Transverse colon (tissue), 4 donors: ENCODE data around the gene ST7L.

Source experiments
- CTCF ChIP-seq, 5 experiments: fragments of 200-600 bp in 3 of 5; fragments of 450-650 bp in 2 of 5; sonication (generic) in 3 of 5; IDR thresholded peaks; 1 replicate in 2 of 5; 2 replicates in 3 of 5; pipeline ENCODE4 v1.5.1; 2016 to 2017; ENCODE audit warnings: antibody characterized with exemption in 5 of 5, inconsistent platforms in 3 of 5, mild to moderate bottlenecking in 2 of 5, moderate library complexity in 1 of 5
- POLR2AphosphoS5 ChIP-seq, 3 donors: sonication (generic); formaldehyde crosslinking; IDR thresholded peaks; one replicate each; pipeline ENCODE4 v1.6.1; 2016; ENCODE audit warnings: antibody characterized with exemption in 3 of 3

- TF ChIP-seq CTCF (IDR thresholded peaks at IDR 0.05): no peak
- TF ChIP-seq POLR2AphosphoS5 (IDR thresholded peaks at IDR 0.05): no peak
Measured at GRCh38 chr1:112493351-112493750, 125.6 kb downstream of the ST7L start.
